Cerebellar nuclear complex (tissue), 1 donor: Measurements from ENCODE around the gene PLCL2.

Experiments
- DNase-seq, 2 experiments: peaks; one replicate each; lab custom pipeline; 2025; lab: John Stamatoyannopoulos, UW

The PLCL2 gene

DNA sequence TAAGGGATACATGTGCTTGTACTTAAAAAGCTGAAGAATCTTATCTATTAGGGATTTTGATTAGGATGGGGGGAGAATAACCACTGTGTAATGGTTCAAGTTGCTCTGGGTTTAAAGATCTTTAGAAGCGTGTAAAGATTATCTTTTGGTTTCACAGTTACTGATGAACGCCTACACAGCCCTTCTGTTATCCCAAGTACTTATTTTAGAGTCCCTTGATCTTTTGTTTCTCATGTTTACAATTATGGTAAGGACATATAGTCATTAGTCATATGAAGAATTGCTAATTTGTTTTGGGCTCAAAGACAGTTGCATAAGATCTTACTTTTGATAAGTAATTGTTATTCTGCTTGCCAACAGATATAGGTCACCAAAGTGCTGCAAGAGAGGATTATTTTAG, 160.1 kb downstream of the PLCL2 start:
- DNase-seq = no peak

DNA sequence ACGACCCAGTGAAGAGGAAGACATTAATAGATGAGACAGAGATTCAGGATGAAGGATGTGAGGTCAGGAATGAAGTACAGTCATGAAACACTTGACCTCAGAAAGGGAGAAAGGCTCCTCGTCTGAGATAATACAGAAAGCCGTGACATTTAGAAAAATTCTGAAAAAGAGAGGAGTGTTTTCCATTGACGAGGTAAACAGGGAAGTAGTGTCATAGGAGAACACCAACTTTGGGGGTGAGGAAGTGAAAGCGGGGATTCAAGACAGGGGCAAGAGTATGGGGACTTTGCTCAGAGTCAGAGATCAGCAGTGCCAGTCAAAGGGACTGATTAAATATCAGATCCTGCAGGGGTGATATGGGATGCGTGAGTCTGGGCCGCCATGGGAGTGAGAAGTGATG, 160.9 kb downstream of the PLCL2 start:
- DNase-seq = no peak

- DNase-seq = no peak
Observed at GRCh38 chr3:17046623-17047022, 161.9 kb downstream of the PLCL2 start.

DNA sequence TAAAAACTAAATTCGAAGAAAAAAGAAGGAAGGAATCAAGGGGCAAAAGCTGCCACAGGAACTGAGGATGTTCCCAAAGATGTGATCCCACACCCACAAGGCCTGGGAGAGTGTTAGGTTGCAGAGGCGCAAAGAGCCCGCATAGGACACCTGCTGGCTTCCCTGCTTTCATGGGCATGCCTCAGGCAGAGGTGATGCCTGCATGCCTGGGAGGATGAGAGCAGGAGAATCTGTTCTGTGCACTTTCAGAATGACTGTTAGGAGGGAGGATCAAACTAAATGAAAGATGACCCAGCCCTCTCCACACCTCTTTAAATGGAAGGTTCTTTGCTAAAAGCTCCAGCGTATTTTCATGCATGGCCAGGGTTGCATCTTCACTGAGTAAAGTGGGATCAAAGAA, 162.4 kb downstream of the PLCL2 start:
- no peak for DNase-seq

DNA sequence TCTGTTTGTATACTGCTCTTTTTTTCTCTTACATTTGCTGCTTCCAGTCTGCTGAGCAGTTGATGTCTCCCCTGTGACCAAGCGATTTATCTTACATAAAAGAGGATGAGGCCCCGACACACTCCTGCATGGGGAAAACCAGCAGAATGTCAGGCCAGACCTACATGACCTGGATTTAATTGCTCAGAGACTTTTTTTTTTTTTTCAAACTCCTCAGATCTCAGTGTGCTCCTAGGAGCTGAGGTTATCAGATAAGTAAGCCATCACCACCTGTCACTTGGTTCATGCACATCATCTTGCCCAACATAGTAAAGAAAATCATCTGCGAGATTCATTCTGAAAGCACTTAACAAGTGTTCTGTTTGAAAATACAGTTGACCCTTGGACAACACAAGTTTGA, 163.1 kb downstream of the PLCL2 start:
- DNase-seq = no peak

GRCh38 chr3:17050071-17050470, 165.3 kb downstream of the PLCL2 start:
- no peak for DNase-seq

DNA sequence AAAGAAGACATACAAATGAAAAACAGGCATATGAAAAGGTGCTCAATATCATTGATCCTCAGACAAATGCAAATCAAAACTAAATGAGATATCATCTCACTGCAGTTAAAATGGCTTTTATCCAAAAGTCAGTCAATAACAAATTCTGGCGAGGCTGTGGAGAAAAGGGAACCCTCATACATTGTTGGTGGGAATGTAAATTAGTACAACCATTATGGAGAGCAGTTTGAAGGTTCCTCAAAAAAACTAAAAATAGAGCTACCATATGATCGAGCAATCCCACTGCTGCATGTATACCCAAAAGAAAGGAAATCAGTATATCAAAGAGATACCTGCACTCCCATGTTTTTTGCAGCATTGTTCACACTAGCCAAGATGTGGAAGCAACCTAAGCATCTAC, 165.8 kb downstream of the PLCL2 start:
- no peak for DNase-seq

GRCh38 chr3:17052363-17052762, 167.6 kb downstream of the PLCL2 start:
- no peak for DNase-seq

- DNase-seq = no peak
Observed at GRCh38 chr3:17054301-17054981, 169.7 kb downstream of the PLCL2 start.

- DNase-seq = no peak
Observed at GRCh38 chr3:17054982-17055343, 170.2 kb downstream of the PLCL2 start.

GRCh38 chr3:17055374-17056276, 170.9 kb downstream of the PLCL2 start:
- no peak for DNase-seq

DNA sequence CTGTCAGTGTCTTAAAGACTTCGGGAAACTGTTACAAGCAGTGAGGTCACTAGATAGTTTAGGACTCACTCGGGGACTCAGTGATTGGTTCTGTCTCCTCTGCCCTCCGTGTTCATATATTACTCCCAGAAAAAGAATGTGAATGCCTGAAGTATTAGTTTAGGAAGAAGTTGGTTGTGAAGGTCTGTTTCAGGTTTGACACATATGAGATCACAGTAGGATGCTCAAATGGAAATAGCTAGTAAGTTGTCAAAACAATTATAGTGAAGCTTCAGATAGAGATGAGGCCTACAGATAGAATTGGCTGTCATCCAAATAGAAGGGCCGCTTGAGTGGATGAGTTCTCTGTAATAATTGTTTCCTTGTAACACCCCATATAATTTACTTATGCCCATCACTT, 172.6 kb downstream of the PLCL2 start:
- no peak for DNase-seq

- peak in 1 of 2 experiments; percentile 34 for DNase-seq
Observed at GRCh38 chr3:17059989-17060550, 175.3 kb downstream of the PLCL2 start.

- no peak for DNase-seq
Observed at GRCh38 chr3:17061005-17061404, 176.2 kb downstream of the PLCL2 start.

DNA sequence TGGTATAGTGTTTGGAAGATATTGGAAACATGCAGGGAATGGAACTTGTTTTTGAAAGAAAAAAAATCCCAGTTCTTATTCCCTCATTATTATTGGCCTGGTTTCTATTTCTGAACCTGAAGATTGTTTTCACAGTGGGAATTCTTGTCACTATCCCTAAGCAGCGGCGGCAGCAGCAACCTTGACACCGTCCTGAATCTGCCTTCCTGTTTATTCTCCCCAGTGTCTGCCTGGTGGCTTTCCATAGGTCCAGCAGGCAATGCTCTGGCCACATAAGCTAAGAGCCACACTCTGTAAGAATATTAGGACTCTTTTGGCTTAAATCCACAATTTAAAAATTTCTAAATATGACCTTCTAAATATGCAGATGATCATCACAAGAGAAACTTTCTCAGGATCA, 178.0 kb downstream of the PLCL2 start:
- no peak for DNase-seq

DNA sequence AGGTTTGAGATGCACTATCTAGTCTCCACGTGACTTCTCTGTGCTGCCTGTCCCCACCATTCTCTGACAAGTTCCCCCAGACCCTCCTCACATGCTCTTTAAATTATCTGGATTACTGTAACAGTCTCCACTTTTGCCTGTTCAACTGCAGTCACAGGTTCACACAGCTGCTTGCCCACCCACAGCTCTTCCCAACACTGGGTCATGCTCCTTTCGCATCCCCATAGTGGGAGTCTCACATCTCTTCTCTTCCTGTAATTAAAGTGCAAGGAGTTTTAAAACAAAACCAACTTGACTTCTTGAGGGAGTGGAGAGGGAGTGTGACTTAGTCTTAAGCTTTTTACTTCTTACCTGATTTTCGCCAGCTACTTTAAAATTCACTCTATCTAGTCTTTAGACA, 178.8 kb downstream of the PLCL2 start:
- no peak for DNase-seq

GRCh38 chr3:17065315-17065714, 180.6 kb downstream of the PLCL2 start:
- no peak for DNase-seq

DNA sequence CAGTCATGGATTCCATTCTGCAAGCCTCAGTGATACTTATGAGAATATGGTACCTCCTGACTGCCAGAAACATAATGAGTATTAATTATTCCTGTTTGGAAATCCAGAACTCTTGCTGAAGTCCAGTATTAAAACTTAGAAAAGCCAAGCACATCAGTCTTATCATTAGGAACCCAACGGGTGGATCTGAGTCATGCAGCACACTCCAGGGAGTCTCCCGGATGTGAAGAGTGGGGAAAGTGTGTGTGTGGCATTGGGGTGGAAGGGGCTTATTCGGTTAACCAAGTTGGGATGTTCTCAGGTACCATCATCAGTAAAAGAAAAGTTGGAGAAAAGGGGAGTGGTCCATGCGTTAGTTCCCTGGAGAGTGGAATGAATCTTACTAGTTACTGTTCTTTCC, 181.1 kb downstream of the PLCL2 start:
- no peak for DNase-seq

GRCh38 chr3:17069754-17070153, 185.0 kb downstream of the PLCL2 start:
- no peak for DNase-seq

DNA sequence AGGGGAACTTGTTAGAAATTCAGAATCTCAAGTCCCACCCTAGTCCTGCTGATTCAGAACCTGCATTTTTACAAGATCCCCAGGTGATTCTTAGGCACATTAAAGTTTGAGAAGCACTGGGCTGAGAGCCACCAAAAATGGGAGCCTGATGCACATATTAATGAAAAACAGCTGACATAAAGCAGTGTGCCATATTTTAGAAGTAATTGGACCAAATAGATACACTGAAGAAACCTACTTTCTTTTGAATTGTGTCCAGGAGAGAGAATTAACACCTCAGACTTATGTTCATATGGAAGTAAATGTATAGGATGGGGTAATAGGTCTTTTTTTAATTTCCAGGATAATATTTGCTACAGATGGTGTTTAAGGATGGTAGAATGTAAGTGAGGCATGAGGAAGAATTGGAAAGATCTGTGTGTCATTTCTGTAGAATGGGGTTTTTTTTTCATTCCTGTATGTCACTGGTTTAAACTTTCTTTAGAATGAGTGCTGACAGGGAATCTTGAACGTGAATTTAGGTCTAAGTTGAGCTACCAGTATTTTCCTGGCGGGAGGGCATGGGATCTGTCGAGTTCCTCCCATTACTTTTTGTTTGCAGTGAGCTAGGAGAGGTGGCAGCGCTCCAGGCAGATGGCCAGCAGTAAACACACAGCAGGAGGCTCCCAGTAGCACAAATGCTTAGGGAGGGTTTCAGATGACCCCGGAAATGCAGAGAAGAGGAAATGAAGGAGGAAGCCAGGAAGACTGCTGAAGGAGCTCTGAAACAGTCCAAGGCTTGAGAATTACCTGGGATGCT, 185.6 kb downstream of the PLCL2 start:
- DNase-seq = no peak

GRCh38 chr3:17074559-17074958, 189.8 kb downstream of the PLCL2 start:
- no peak for DNase-seq

- no peak for DNase-seq
Observed at GRCh38 chr3:17075358-17075757, 190.6 kb downstream of the PLCL2 start.
